ENCODE results near the gene ATRIP.
A peak's percentile ranks its signal among the peaks of the same experiment; 100 is the strongest.
"Not testable (repeated sequence)": the region's sequence is repeated elsewhere in the genome, so short reads cannot be mapped to it uniquely, and the experiment has no call there.

ATRIP gene

GRCh38 chr3:48446425-48447193, at the start of gene ATRIP:
Gene ATRIP, plus strand, starts transcription at chr3:48446737. Its CDS starts 109 bp downstream, at chr3:48446846.
- peak; percentile 93 for DNase-seq
- Mint-ChIP-seq H3K4me3 (peak within 1 kb of the TSS; percentile 89), H3K36me3 (ENCODE audit: low read depth) (peaks cover 87% of the 10 kb centered on the region), H3K4me1 (ENCODE audit: low read depth) (peaks cover 54% of the 10 kb centered on the region), H3K9me3 (no peaks in the 10 kb centered on the region), H3K27me3 (no peaks in the 10 kb centered on the region), H3K27ac (peak within 1 kb of the TSS; percentile 92)

GRCh38 chr3:48397767-48398681, 48.5 kb upstream of the ATRIP start:
- Mint-ChIP-seq H3K4me1 (ENCODE audit: low read depth) (peaks cover 8% of the 10 kb centered on the region), H3K36me3 (ENCODE audit: low read depth) (no peaks in the 10 kb centered on the region), H3K4me3 (no peak overlapping the region), H3K9me3 (no peaks in the 10 kb centered on the region), H3K27me3 (peaks cover 3% of the 10 kb centered on the region), H3K27ac (no peak overlapping the region)
- no peak for DNase-seq

- Mint-ChIP-seq H3K4me3 (no peak overlapping the region), H3K4me1 (ENCODE audit: low read depth) (peaks cover 8% of the 10 kb centered on the region), H3K36me3 (ENCODE audit: low read depth) (no peaks in the 10 kb centered on the region), H3K27ac (no peak overlapping the region), H3K27me3 (no peaks in the 10 kb centered on the region), H3K9me3 (no peaks in the 10 kb centered on the region)
- no peak for DNase-seq
These were observed 47.7 kb upstream of the ATRIP start for GRCh38 chr3:48398701-48399386.

DNA sequence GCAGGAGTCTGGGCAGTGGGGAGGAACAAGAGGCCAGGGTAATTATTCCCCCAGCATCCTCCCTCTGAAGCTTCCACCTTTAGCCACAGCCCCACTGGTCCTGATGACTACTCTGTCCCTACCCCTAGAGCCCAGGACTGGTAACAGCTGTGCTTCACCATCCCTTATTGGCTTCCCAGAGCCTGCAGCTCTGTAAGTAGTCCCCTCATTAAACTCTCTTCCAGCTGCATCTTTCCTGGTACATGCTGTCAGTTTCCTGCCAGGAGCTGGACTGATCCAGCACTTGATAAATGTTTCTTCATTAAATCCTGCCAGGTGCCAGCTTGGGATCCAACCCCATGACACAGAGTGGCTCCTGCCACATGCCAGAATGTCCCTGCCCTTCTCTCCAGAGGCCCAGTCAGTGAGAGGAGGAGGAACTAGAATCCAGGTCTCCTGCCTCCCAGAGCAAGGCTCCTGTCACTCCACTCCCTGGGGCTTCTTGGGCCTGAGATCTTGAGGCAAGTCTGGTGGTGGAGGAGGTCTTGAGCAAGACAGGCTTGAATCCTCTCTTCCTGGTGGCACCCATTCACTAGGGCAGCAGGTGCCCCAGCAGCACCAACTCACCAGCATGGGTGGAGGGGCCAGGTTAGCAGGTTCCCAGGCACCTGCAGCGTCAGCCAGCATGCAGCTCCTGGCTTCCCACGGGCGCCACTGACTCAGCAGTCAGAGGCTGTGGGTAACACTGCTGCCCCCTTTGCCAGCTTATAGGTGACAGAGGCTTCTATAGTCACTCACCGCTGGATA, 47.0 kb upstream of the ATRIP start:
- peaks cover 3% of the 10 kb centered on the region for H3K4me1 Mint-ChIP-seq (ENCODE audit: low read depth)
- DNase-seq: no peak
- no peak overlapping the region for H3K27ac Mint-ChIP-seq
- H3K27me3 Mint-ChIP-seq: no peaks in the 10 kb centered on the region
- H3K4me3 Mint-ChIP-seq: no peak overlapping the region
- H3K9me3 Mint-ChIP-seq: no peaks in the 10 kb centered on the region
- no peaks in the 10 kb centered on the region for H3K36me3 Mint-ChIP-seq (ENCODE audit: low read depth)

DNA sequence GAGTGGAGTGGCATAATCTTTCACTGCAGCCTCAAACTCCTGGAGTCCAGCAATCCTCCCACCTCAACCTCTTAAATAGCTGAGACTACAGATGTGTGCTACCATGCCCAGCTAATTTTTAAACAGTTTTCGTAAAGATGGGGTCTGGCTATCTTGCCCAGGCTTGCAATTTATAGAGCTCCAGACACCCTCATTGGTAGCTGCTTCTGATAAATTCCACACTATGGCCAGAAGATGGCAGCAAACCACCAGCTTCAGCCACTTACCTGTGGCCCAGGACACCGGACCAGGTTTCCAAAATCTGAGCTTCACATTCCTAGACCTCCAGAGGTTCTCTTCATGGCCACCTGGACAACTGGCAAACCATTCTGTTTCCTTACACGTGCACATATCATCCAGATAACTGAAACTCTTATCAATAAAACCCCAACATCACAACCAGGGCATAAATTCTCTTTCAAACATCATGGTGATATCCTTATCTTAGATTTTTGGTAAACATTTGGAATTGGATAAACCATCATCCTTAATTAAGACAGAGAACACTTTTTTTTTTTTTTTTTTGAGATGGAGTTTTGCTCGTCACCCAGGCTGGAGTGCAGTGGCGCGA, 45.6 kb upstream of the ATRIP start:
- Mint-ChIP-seq H3K4me1 (ENCODE audit: low read depth) (no peaks in the 10 kb centered on the region), H3K9me3 (no peaks in the 10 kb centered on the region), H3K27ac (no peak overlapping the region), H3K27me3 (no peaks in the 10 kb centered on the region), H3K36me3 (ENCODE audit: low read depth) (no peaks in the 10 kb centered on the region), H3K4me3 (no peak overlapping the region)
- DNase-seq: peak; percentile 60

DNA sequence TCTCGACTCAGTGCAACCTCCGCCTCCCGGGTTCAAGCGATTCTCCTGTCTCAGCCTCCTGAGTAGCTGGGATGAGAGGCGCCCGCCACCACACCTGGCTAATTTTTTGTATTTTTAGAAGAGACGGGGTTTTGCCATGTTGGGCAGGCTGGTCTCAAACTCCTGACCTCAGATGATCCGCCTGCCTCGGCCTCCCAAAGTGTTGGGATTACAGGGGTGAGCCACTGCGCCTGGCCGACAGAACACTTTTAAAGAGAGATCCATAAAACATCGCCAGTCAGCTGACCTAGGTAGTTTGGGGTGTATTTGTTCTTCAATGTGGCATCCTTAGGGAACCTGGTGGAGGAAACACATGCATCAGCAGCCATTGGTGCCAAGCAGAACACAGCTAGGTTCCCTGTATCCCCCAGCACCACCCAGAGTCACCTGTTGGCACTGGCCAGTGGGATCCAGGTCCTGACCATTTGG, 45.1 kb upstream of the ATRIP start:
- not testable (repeated sequence) for H3K27me3 Mint-ChIP-seq; DNase-seq; H3K9me3 Mint-ChIP-seq; H3K27ac Mint-ChIP-seq; H3K4me1 Mint-ChIP-seq (ENCODE audit: low read depth); H3K36me3 Mint-ChIP-seq (ENCODE audit: low read depth); H3K4me3 Mint-ChIP-seq

GRCh38 chr3:48402281-48402732, 44.2 kb upstream of the ATRIP start:
- Mint-ChIP-seq H3K27ac (no peak overlapping the region), H3K27me3 (no peaks in the 10 kb centered on the region), H3K9me3 (no peaks in the 10 kb centered on the region), H3K4me1 (ENCODE audit: low read depth) (no peaks in the 10 kb centered on the region), H3K36me3 (ENCODE audit: low read depth) (no peaks in the 10 kb centered on the region), H3K4me3 (no peak overlapping the region)
- no peak for DNase-seq

GRCh38 chr3:48402907-48403306, 43.6 kb upstream of the ATRIP start:
- no peaks in the 10 kb centered on the region for H3K36me3 Mint-ChIP-seq (ENCODE audit: low read depth)
- DNase-seq: no peak
- no peaks in the 10 kb centered on the region for H3K9me3 Mint-ChIP-seq
- H3K4me3 Mint-ChIP-seq: no peak overlapping the region
- H3K4me1 Mint-ChIP-seq (ENCODE audit: low read depth): no peaks in the 10 kb centered on the region
- H3K27me3 Mint-ChIP-seq: no peaks in the 10 kb centered on the region
- no peak overlapping the region for H3K27ac Mint-ChIP-seq

DNA sequence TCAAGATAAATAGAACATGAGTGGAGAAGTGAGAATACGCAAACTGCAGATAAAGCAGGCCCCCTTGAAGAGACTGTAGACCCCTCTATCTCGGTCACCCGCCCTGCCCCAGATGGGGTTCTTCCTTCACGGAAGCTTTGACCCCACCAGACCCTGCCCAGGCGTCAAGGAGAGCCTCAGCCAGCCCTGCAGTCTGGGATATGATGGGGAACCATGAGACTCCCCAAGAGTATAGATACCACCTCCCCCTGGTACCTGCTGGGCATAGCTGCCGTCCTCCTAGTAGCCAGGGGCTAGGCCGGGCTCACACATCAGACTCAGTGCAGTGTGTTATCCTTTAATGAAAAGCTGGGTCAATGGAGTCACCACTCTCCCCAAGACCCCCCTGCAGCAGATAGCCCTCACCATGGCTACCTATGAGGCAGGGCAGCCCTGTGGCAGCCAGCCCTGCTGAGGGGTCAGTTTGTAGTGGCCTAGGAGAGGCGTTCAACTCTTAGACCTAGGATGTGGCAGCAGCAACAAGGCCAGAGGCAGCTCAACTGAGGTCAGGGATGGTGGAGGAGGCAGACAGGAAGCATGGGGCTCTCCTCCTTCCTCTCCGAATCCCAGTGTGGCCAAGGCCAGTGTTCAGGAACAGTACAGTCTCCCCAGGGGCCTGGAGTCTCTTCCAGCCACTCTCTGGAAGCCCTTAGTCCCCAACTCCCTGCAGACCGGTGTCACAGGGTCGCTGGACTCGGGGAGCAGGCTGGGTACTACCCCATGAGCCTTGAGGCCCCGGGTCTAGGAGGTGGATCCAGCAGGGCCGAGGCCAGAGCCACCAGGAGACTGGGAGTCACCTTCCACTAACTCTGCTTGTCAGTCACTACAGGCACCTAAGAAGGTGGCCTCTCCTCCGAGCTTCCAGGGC, 42.8 kb upstream of the ATRIP start:
- DNase-seq: peak; percentile 19
- Mint-ChIP-seq H3K4me3 (no peak overlapping the region), H3K9me3 (no peaks in the 10 kb centered on the region), H3K27me3 (no peaks in the 10 kb centered on the region), H3K36me3 (ENCODE audit: low read depth) (no peaks in the 10 kb centered on the region), H3K4me1 (ENCODE audit: low read depth) (no peaks in the 10 kb centered on the region), H3K27ac (no peak overlapping the region)

DNA sequence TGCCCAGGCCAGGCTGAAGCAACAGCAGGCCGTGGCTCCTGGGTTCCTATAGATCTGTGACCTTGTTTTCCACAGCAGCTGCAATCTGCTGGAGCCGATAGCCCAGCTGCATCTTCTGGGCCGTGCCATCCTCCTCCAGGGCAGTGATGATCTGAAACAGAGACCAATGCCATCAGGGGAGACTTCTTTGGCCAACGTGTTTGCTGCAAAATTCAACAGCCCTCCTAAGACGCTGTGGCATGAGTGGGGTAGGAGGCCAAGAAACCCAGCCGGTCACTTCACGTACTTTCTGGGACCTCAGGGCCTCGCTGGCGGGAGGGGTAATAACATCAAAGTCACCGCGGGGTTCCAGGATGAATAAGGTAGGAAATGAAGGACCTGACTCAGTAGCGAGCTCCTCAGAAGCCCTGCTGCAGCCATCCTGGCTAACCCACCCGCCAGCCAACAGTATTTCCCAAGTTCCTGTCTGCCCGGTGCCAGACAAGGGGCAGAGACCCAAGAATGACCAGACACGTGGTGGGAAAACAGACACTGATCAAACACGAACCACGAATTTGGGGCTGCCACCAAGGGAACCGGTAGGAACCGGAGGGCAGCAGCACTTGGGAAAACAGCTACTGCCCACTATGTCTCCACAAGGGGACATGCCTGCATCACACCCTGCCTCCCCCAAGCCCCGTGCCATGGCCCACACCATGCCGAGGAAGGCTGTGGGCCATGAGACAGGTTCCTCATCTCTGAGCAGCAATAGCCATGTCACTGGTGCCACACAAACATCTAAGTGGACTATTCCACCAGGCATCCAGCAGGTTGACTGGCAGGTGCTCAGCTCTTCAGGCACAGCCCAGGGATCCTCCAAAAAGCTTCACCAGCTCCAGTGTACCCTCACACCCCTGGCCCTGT, 41.8 kb upstream of the ATRIP start:
- Mint-ChIP-seq H3K4me1 (ENCODE audit: low read depth) (no peaks in the 10 kb centered on the region), H3K4me3 (no peak overlapping the region), H3K27ac (no peak overlapping the region), H3K27me3 (no peaks in the 10 kb centered on the region), H3K36me3 (ENCODE audit: low read depth) (no peaks in the 10 kb centered on the region), H3K9me3 (no peaks in the 10 kb centered on the region)
- peak; percentile 20 for DNase-seq

DNA sequence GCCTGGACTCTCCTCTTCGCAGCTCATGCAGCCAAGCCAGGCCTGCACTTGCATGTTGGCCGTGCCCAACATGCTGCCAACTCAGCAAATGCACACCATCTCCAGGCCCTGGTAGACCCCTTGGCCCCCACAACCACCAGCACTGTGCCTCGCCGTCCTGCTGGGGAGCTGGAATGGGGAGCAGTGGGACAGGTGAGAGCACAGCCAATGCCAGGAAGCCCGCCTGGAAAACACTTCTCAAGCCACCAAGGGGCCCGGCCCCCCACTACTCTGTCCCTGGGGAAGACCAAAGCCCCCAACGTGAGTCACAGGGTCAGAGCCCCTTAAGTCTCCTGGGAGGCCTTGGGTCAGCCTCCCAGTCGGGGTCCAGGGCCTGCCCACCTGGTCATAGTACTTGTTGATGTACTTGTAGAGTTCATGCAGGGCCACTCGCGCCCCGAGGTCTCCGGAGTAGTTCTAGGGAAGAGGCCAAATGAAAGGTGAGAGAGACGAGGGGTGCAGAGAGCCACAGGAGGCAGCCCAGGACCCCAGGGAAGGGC, 41.1 kb upstream of the ATRIP start:
- Mint-ChIP-seq H3K27me3 (no peaks in the 10 kb centered on the region), H3K4me1 (ENCODE audit: low read depth) (no peaks in the 10 kb centered on the region), H3K27ac (no peak overlapping the region), H3K9me3 (no peaks in the 10 kb centered on the region), H3K4me3 (no peak overlapping the region), H3K36me3 (ENCODE audit: low read depth) (no peaks in the 10 kb centered on the region)
- peak; percentile 22 for DNase-seq

GRCh38 chr3:48405971-48406370, 40.6 kb upstream of the ATRIP start:
- no peak overlapping the region for H3K4me3 Mint-ChIP-seq
- no peaks in the 10 kb centered on the region for H3K4me1 Mint-ChIP-seq (ENCODE audit: low read depth)
- H3K27me3 Mint-ChIP-seq: no peaks in the 10 kb centered on the region
- H3K36me3 Mint-ChIP-seq (ENCODE audit: low read depth): no peaks in the 10 kb centered on the region
- H3K9me3 Mint-ChIP-seq: no peaks in the 10 kb centered on the region
- peak; percentile 17 for DNase-seq
- H3K27ac Mint-ChIP-seq: no peak overlapping the region

Data from activated T-cell treated with anti-CD3 and anti-CD28 coated beads, Interleukin-2, amount 50 U/mL, for 24 hours (primary cell).